Liver (tissue), 3 donors: ENCODE data around the gene CACNB4.

Experiments
- EGR1 ChIP-seq, 2 donors: IDR thresholded peaks; 2 replicates each; pipeline ENCODE4 v1.6.1; 2016 to 2018; ENCODE audit warnings: antibody characterized with exemption in 2 of 2, low read depth in 2 of 2
- JUND ChIP-seq, 2 donors: IDR thresholded peaks; 2 replicates each; pipeline ENCODE4 v1.6.1; 2016; ENCODE audit warnings: antibody characterized with exemption in 2 of 2
- RAD21 ChIP-seq, 2 donors: IDR thresholded peaks; 2 replicates each; pipeline ENCODE4 v1.6.1; 2016; ENCODE audit warnings: antibody characterized with exemption in 2 of 2, mild to moderate bottlenecking in 2 of 2
- SP1 ChIP-seq: IDR thresholded peaks from 2 replicates; pipeline ENCODE4 v1.6.1; 2018; ENCODE audit warnings: antibody characterized with exemption, mild to moderate bottlenecking
- TAF1 ChIP-seq: conservative IDR thresholded peaks from 2 replicates; pipeline ENCODE4 v1.6.1; 2016; ENCODE audit warnings: antibody characterized with exemption, mild to moderate bottlenecking
- YY1 ChIP-seq: IDR thresholded peaks from 2 replicates; pipeline ENCODE4 v1.6.1; 2016; ENCODE audit warnings: antibody characterized with exemption, mild to moderate bottlenecking
- TF ChIP-seq, protein P1 (sequence below): fragments of 150-350 bp; IDR thresholded peaks from 2 replicates; pipeline ENCODE4 v1.5.1; 2017; ENCODE audit warnings: improper control_type of control experiment, low read depth, low read length; ENCODE audit not compliant: missing input control
- donor health status: healthy.
- donor health status: healthy.

DNA sequence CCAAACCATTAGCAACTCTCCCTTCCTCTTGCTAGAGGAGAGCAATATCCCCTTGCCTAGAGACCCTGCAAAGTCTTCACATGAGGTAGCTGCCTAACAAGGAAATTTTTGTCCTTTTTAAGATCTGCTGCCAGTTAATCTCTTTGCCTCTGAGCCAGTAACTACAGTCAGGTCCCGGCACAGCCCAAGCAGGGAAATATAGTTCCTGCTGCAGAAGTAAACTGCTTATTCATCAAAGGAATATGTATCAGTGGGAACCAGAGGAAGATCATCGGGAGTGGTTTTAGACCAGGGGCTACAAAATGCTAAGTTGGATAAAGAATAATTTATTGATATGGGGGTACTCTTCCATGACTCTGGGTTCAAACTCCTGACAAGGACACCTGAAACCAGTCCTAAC is 30.6 kb downstream of the CACNB4 start:
- TF ChIP-seq, protein P1, sequence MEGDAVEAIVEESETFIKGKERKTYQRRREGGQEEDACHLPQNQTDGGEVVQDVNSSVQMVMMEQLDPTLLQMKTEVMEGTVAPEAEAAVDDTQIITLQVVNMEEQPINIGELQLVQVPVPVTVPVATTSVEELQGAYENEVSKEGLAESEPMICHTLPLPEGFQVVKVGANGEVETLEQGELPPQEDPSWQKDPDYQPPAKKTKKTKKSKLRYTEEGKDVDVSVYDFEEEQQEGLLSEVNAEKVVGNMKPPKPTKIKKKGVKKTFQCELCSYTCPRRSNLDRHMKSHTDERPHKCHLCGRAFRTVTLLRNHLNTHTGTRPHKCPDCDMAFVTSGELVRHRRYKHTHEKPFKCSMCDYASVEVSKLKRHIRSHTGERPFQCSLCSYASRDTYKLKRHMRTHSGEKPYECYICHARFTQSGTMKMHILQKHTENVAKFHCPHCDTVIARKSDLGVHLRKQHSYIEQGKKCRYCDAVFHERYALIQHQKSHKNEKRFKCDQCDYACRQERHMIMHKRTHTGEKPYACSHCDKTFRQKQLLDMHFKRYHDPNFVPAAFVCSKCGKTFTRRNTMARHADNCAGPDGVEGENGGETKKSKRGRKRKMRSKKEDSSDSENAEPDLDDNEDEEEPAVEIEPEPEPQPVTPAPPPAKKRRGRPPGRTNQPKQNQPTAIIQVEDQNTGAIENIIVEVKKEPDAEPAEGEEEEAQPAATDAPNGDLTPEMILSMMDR = no peak
- TF ChIP-seq SP1 (no peak), RAD21 (IDR thresholded peaks at IDR 0.05) (no peak), YY1 (no peak), EGR1 (IDR thresholded peaks at IDR 0.05; ENCODE audit: low read depth in 2 of 2) (no peak), TAF1 (no peak), JUND (IDR thresholded peaks at IDR 0.05) (no peak)
